Osteoblast (primary cell): Measurements from ENCODE around the gene DENND1C. TPM values are rescaled to one million over a fixed set of nuclear protein-coding genes. Genes with fewer than 3 reads are reported as not detected.

ENCODE experiments used
- DNase-seq: peaks from one replicate; pipeline ENCODE4 v3.0.0; 2011; ENCODE audit warnings: low spot score, mixed read lengths; ENCODE audit not compliant: insufficient read length; ENCODE audit errors: missing footprints
- H2AFZ ChIP-seq: 2 replicates; pipeline ENCODE4 v1.6.0; 2011; ENCODE audit warnings: mild to moderate bottlenecking, low read length
- H3K27ac ChIP-seq: 2 replicates; pipeline ENCODE4 v1.5.1; 2011; ENCODE audit warnings: mild to moderate bottlenecking, low read depth, low read length, moderate library complexity
- H3K27me3 ChIP-seq: 2 replicates; pipeline ENCODE4 v1.6.0; 2012; ENCODE audit warnings: mild to moderate bottlenecking, control low read depth, inconsistent platforms, low read length, moderate library complexity; ENCODE audit not compliant: insufficient read depth
- H3K36me3 ChIP-seq: 2 replicates; pipeline ENCODE4 v1.5.1; 2011; ENCODE audit warnings: mild to moderate bottlenecking, low read length, control low read depth, moderate library complexity; ENCODE audit not compliant: insufficient read depth
- H3K4me1 ChIP-seq: 2 replicates; pipeline ENCODE4 v1.5.1; 2011; ENCODE audit warnings: mild to moderate bottlenecking, low read length, control low read depth, moderate library complexity; ENCODE audit not compliant: insufficient read depth
- H3K4me2 ChIP-seq: 2 replicates; pipeline ENCODE4 v1.6.0; 2011; ENCODE audit warnings: mild to moderate bottlenecking, low read length; ENCODE audit not compliant: insufficient read depth
- H3K4me3 ChIP-seq: fragments of 200-600 bp; sonication (generic); 3 replicates; pipeline ENCODE4 v1.5.1; 2012; ENCODE audit warnings: mild to moderate bottlenecking, low read length, inconsistent platforms; ENCODE audit not compliant: insufficient read depth
- H3K79me2 ChIP-seq: 2 replicates; pipeline ENCODE4 v1.6.0; 2012; ENCODE audit warnings: mild to moderate bottlenecking, low read length, control low read depth, inconsistent platforms; ENCODE audit not compliant: insufficient read depth
- H3K9me3 ChIP-seq: 2 replicates; pipeline ENCODE4 v1.5.1; 2011; ENCODE audit warnings: low read depth, low read length, control low read depth
- H4K20me1 ChIP-seq: 2 replicates; pipeline ENCODE4 v1.6.0; 2012; ENCODE audit warnings: mild to moderate bottlenecking, low read length, control low read depth; ENCODE audit not compliant: insufficient read depth
- CTCF ChIP-seq: IDR thresholded peaks from 2 replicates; pipeline ENCODE4 v1.5.1; 2011; ENCODE audit warnings: mild to moderate bottlenecking, low read depth, low read length, moderate library complexity; ENCODE audit errors: extremely low read depth
- total RNA-seq: library from RNA; depleted of rRNA; stranded (reverse); fragments of >200 nt; gene quantifications from 2 replicates; pipeline ENCODE4 v1.2.3, GENCODE V29; 2012

DENND1C gene
- total RNA-seq, 1 donor, result not detected

- Histone ChIP-seq H3K79me2 (no peaks in the 10 kb centered on the region), H3K27me3 (peaks cover 26% of the 10 kb centered on the region), H3K36me3 (no peaks in the 10 kb centered on the region), H3K9me3 (no peaks in the 10 kb centered on the region), H2AFZ (no peak within 1 kb of the TSS), H3K27ac (no peak within 1 kb of the TSS), H3K4me2 (no peak within 1 kb of the TSS), H3K4me3 (no peak within 1 kb of the TSS), H3K4me1 (no peaks in the 10 kb centered on the region), H4K20me1 (no peaks in the 10 kb centered on the region)
- TF ChIP-seq CTCF, result no peak
- peak; percentile 78 for DNase-seq
Measured at GRCh38 chr19:6501740-6502648, 20.4 kb upstream of the DENND1C start, which contains the start of gene TUBB4A. TSS of gene TUBB4A (minus strand) at chr19:6502309. CDS start at chr19:6502212, 97 bp downstream.

- H2AFZ ChIP-seq, result no peak overlapping the region
- H3K27ac ChIP-seq, result no peak overlapping the region
- H3K27me3 ChIP-seq, result peaks cover 26% of the 10 kb centered on the region
- no peak overlapping the region for H3K4me2 ChIP-seq
- H3K4me1 ChIP-seq, result no peaks in the 10 kb centered on the region
- no peaks in the 10 kb centered on the region for H3K36me3 ChIP-seq
- TF ChIP-seq CTCF, result no peak
- no peaks in the 10 kb centered on the region for H3K79me2 ChIP-seq
- no peak overlapping the region for H3K4me3 ChIP-seq
- no peaks in the 10 kb centered on the region for H4K20me1 ChIP-seq
- no peaks in the 10 kb centered on the region for H3K9me3 ChIP-seq
- DNase-seq, result peak; percentile 74
Measured at GRCh38 chr19:6500837-6501739, 19.5 kb upstream of the DENND1C start.

GRCh38 chr19:6499052-6499790 is 17.6 kb upstream of the DENND1C start:
- Histone ChIP-seq H3K9me3 (no peaks in the 10 kb centered on the region), H3K27me3 (peaks cover 26% of the 10 kb centered on the region), H4K20me1 (no peaks in the 10 kb centered on the region), H3K36me3 (no peaks in the 10 kb centered on the region), H2AFZ (no peak overlapping the region), H3K4me1 (no peaks in the 10 kb centered on the region), H3K4me3 (no peak overlapping the region), H3K27ac (no peak overlapping the region), H3K79me2 (no peaks in the 10 kb centered on the region), H3K4me2 (no peak overlapping the region)
- TF ChIP-seq CTCF, result no peak
- peak; percentile 55 for DNase-seq
